Measurements from ENCODE around the gene ZBTB43. TPM values are rescaled to one million over a fixed set of nuclear protein-coding genes. Genes with fewer than 3 reads are reported as not detected.

ZBTB43 gene
- total RNA-seq, 1 donor from 2014 or later, result 21.5 TPM

DNA sequence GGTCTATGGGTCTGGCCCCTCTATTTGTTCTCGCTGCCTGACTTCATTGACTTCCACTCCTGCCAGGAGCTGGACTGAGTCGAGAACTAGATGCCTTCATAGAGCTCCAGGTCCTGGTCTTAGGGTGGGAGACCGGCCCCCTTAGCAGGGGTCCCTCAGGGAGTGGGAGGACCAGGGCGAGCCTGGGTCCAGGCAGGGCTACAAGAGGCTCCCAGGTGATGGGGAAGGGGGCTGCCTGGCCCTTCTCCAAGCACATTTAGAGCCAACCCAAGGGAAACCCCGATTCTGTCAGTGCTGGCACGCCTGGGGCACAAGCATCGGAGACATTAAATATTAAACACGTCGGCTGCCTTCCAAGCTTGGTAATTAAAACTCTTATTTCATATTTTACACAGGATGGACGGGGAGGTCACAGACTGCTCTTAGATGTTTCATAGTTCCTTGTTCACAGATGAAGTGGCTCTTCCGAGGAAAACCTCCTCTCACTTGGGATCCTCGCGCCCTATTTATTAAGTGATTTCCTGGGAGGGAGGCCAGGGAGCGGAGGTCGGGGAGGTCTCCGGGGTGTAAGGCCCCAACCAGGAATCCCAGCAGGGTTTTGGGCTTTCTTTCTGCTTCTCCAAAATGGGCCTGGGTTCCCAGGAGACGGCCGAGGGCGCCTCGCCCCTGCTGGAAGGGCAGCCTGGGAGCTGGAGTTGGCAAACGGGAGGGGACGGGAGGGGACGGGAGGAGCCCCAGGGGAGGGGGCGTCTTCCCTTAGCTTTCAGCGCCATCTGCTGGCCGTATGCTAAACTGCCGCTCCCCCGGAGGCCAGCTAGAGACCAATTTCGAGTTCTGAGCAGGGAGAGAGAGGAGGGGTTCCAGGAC lies 23.4 kb upstream of the ZBTB43 start:
- H3K4me1 ChIP-seq (ENCODE audit: insufficient read depth, low read length), result no peaks in the 10 kb centered on the region
- peaks cover 3% of the 10 kb centered on the region for H3K9me3 Mint-ChIP-seq (ENCODE audit: unreplicated experiment)
- no peak overlapping the region for H3K27ac ChIP-seq (ENCODE audit: low read depth, low read length)
- no peak overlapping the region for H3K9ac ChIP-seq (ENCODE audit: low read length)
- H3K36me3 Mint-ChIP-seq (ENCODE audit: low read depth, unreplicated experiment), result peaks cover 3% of the 10 kb centered on the region
- H3K27me3 Mint-ChIP-seq (ENCODE audit: low read depth, unreplicated experiment), result peaks cover 43% of the 10 kb centered on the region
- H3K27me3 ChIP-seq (ENCODE audit: insufficient read depth, low read length), result peaks cover 17% of the 10 kb centered on the region
- H3K36me3 ChIP-seq (ENCODE audit: insufficient read depth, low read length), result no peaks in the 10 kb centered on the region
- H3K4me1 Mint-ChIP-seq (ENCODE audit: low read depth, unreplicated experiment), result no peaks in the 10 kb centered on the region
- FAIRE-seq (no peak), DNase-seq (ENCODE audit: low read depth) (peak; percentile 21)
- peak overlapping the region; percentile 43 for H2AFZ ChIP-seq (ENCODE audit: low read depth, low read length)
- H3K4me3 Mint-ChIP-seq (ENCODE audit: unreplicated experiment), result peak overlapping the region; percentile 27
- H3K4me2 ChIP-seq (ENCODE audit: low read length), result peak overlapping the region; percentile 56
- no peaks in the 10 kb centered on the region for H3K9me3 ChIP-seq (ENCODE audit: insufficient read depth, low read depth, low read length)
- H3K27ac Mint-ChIP-seq (ENCODE audit: unreplicated experiment), result no peak overlapping the region
- H4K20me1 ChIP-seq (ENCODE audit: insufficient read depth, low read length), result no peaks in the 10 kb centered on the region
- TF ChIP-seq CTCF (IDR thresholded peaks at IDR 0.05; ENCODE audit: insufficient read depth, low read depth, low read length) (peak; percentile 79), EZH2 (IDR thresholded peaks at IDR 0.05; ENCODE audit: insufficient read depth, low read length) (no peak)
- no peaks in the 10 kb centered on the region for H3K79me2 ChIP-seq (ENCODE audit: insufficient read depth, low read length)
- H3K4me3 ChIP-seq (ENCODE audit: insufficient read depth, low read depth, low read length), result no peak overlapping the region

GRCh38 chr9:126782053-126782388 lies 22.8 kb upstream of the ZBTB43 start:
- no peaks in the 10 kb centered on the region for H4K20me1 ChIP-seq (ENCODE audit: insufficient read depth, low read length)
- no peak overlapping the region for H3K4me3 Mint-ChIP-seq (ENCODE audit: unreplicated experiment)

GRCh38 chr9:126783949-126784348 lies 20.9 kb upstream of the ZBTB43 start:
- peaks cover 44% of the 10 kb centered on the region for H3K27me3 Mint-ChIP-seq (ENCODE audit: low read depth, unreplicated experiment)
- Histone ChIP-seq H4K20me1 (ENCODE audit: insufficient read depth, low read length) (no peaks in the 10 kb centered on the region), H3K4me3 (ENCODE audit: insufficient read depth, low read depth, low read length) (no peak overlapping the region), H3K4me2 (ENCODE audit: low read length) (no peak overlapping the region), H3K27ac (ENCODE audit: low read depth, low read length) (no peak overlapping the region), H3K9ac (ENCODE audit: low read length) (no peak overlapping the region), H3K79me2 (ENCODE audit: insufficient read depth, low read length) (no peaks in the 10 kb centered on the region), H3K9me3 (ENCODE audit: insufficient read depth, low read depth, low read length) (no peaks in the 10 kb centered on the region), H3K36me3 (ENCODE audit: insufficient read depth, low read length) (no peaks in the 10 kb centered on the region), H3K4me1 (ENCODE audit: insufficient read depth, low read length) (peaks cover 6% of the 10 kb centered on the region), H2AFZ (ENCODE audit: low read depth, low read length) (no peak overlapping the region), H3K27me3 (ENCODE audit: insufficient read depth, low read length) (peaks cover 19% of the 10 kb centered on the region)
- peaks cover 3% of the 10 kb centered on the region for H3K36me3 Mint-ChIP-seq (ENCODE audit: low read depth, unreplicated experiment)
- peaks cover 3% of the 10 kb centered on the region for H3K9me3 Mint-ChIP-seq (ENCODE audit: unreplicated experiment)
- TF ChIP-seq EZH2 (IDR thresholded peaks at IDR 0.05; ENCODE audit: insufficient read depth, low read length), result no peak
- no peak for TF ChIP-seq CTCF (IDR thresholded peaks at IDR 0.05; ENCODE audit: insufficient read depth, low read depth, low read length)
- no peak overlapping the region for H3K4me3 Mint-ChIP-seq (ENCODE audit: unreplicated experiment)
- peaks cover 8% of the 10 kb centered on the region for H3K4me1 Mint-ChIP-seq (ENCODE audit: low read depth, unreplicated experiment)
- DNase-seq (ENCODE audit: low read depth) (no peak), FAIRE-seq (no peak)
- H3K27ac Mint-ChIP-seq (ENCODE audit: unreplicated experiment), result no peak overlapping the region

More at GRCh38 chr9:126782053-126782388, 22.8 kb upstream of the ZBTB43 start:
- no peak overlapping the region for H3K9ac ChIP-seq (ENCODE audit: low read length)
- H3K4me1 ChIP-seq (ENCODE audit: insufficient read depth, low read length), result no peaks in the 10 kb centered on the region
- peaks cover 22% of the 10 kb centered on the region for H3K27me3 ChIP-seq (ENCODE audit: insufficient read depth, low read length)
- H3K27ac ChIP-seq (ENCODE audit: low read depth, low read length), result no peak overlapping the region
- Mint-ChIP-seq H3K36me3 (ENCODE audit: low read depth, unreplicated experiment) (peaks cover 3% of the 10 kb centered on the region), H3K27me3 (ENCODE audit: low read depth, unreplicated experiment) (peaks cover 49% of the 10 kb centered on the region), H3K27ac (ENCODE audit: unreplicated experiment) (no peak overlapping the region), H3K9me3 (ENCODE audit: unreplicated experiment) (peaks cover 3% of the 10 kb centered on the region), H3K4me1 (ENCODE audit: low read depth, unreplicated experiment) (no peaks in the 10 kb centered on the region)
- DNase-seq (ENCODE audit: low read depth), result no peak
- TF ChIP-seq EZH2 (IDR thresholded peaks at IDR 0.05; ENCODE audit: insufficient read depth, low read length), result no peak
- no peak overlapping the region for H3K4me3 ChIP-seq (ENCODE audit: insufficient read depth, low read depth, low read length)
- no peak for FAIRE-seq
- no peak overlapping the region for H2AFZ ChIP-seq (ENCODE audit: low read depth, low read length)
- H3K4me2 ChIP-seq (ENCODE audit: low read length), result no peak overlapping the region
- H3K36me3 ChIP-seq (ENCODE audit: insufficient read depth, low read length), result no peaks in the 10 kb centered on the region
- no peaks in the 10 kb centered on the region for H3K79me2 ChIP-seq (ENCODE audit: insufficient read depth, low read length)
- H3K9me3 ChIP-seq (ENCODE audit: insufficient read depth, low read depth, low read length), result no peaks in the 10 kb centered on the region

Measured in astrocyte (in vitro differentiated cells and primary cell).